NCI-H69 (cell line): ENCODE results near the gene PLAAT3.
"Not testable (repeated sequence)": the region's sequence is repeated elsewhere in the genome, so short reads cannot be mapped to it uniquely, and the experiment has no call there.

Experiments used
- DNase-seq: peaks from one replicate; lab custom pipeline; 2025; lab: John Stamatoyannopoulos, UW

The PLAAT3 gene

DNA sequence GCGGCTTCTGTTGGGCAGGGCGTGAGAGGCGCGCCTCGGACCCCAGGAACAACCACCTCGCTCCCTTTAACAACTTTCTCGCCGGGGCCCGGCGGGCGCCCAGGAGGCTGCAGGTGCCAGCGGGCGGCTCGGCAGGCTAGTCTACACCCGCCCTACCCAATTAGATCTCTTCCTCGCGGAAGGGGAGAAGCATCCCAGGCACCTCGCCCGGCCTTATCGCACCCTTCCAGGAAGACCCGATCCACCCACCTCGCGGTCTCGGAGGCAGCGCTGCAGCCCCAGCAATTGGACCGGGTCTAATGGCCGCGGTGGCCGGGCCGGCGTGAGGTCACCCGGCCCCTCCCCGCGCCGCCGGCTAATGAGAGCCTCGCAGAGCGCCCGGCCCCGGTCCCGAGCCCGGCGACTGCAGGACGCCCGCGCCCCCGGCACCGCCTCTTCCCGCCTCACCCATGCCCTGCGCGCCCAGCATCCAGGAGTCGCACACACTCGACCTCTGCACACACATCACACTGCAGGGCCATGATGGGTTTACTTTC is at the start of gene PLAAT3:
PLAAT3 (minus strand) TSS at position 298 of the 536 bp plus-strand sequence. CDS start 419 bp downstream, outside the sequence.
- DNase-seq = peak; percentile 60

DNA sequence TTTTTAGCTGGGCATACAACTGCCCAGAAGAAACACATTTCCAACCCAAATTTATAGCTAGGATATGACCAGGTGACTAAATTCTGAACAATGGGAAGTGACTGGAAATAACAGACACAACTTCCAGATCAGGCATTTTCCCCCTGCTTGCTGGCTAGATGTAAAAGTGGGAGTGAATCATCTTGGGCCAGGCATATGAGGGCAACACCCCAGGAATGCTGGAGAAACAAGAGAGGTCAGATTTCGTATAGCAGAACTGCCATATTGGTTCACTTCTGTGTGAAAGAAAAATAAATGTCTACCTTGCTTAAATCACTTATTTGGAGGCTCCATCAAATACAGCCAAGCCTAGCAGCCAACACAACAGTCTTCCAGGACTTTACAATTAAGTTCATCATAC is 49.6 kb upstream of the PLAAT3 start:
- no peak for DNase-seq

DNA sequence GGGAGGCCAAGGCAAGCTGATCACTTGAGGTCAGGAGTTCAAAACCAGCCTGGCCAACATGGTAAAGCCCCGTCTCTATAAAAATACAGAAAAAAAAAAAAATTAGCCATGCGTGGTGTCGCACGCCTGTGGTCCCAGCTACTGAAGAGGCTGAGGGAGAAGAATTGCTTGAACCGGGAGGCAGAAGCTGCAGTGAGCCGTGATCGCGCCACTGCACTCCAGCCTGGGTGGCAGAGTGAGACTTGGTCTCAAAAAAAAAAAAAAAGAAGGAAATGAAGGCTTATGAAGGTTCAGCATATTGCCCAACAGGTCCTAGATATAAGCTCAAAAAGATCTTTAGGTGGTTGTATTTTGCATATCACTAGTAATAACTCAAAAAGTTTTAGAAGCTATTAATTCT is 46.7 kb upstream of the PLAAT3 start:
- no peak for DNase-seq

DNA sequence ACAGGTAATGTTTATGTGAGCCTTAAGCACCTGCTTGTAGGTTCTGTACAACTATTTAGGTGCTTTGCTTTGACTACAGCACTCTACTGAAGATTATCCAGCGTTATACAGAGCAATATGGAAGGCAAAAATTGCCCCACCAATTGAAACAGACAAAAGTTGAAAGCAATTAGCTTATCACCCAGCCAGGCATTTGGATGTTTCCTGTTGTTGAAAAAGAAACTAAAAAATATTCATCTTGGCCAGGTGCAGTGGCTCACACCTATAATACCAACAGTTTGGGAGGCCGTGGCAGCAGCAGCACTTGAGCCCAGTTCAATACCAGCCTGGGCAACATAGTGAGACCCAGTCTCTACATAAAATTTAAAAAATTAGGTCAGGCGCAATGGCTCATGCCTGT is 38.4 kb upstream of the PLAAT3 start:
- DNase-seq = no peak

DNA sequence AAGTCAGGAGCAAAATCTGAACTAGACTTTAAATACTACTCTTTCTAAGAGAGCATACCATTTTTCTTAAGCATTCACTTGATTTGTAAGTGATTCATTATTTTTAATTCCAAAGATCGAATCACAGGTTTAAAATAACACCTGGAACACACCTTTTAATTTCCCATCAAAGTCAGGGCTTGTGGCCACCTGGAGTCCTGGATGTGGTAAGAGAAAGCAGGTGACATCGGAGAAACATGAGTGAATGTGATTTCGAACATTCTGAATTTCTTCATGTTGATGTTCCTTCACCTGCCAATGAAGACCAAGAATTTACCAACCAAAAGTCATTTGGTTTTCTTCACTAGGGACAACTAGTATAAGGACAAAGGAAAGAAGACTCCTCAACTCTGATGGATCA is 29.0 kb upstream of the PLAAT3 start:
- DNase-seq = no peak

DNA sequence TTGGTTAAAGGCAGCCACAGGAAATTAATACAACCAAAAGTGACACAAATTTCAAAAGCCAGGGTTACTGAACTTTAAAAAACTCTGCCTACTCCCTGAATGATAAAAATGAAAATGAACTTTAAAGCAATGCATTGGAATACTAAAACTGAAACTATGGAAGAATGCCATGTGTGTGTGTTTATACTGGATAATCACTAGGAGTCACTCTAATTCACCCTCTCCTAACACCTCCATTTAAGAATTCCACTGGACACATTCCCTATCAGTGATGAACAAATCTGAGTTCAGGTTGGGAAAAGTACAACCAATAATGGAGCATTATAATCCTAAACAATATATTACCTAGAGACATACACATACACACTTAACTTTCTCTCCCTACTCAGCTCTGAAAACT is 27.5 kb upstream of the PLAAT3 start:
- no peak for DNase-seq

DNA sequence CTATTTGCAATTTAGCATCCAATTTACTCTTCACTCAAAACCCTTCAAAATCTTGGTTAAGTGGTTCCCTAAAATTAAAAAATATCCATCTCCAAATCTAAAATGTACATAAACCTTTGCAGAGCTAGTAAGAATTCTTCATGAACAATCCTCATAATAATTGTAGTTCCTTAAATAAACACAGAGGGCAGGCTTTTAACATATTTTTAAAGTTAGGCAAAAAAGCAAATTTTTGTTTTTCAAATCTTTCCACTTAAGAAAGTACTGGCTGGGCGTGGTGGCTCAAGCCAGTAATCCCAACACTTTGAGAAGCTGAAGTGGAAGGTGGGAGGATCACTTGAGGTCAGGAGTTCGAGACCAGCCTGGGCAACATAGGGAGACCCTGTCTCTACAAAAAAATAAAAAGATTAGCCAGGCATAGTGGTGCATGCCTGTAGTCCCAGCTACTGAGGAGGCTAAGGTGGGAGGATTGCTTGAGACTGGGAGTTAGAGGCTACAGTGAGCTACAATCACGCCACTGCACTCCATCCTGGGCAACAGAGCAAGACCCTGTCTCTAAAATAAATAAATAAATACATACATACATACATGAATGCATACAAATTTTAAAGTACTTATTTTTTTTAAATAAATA is 25.1 kb upstream of the PLAAT3 start:
- peak; percentile 28 for DNase-seq

DNA sequence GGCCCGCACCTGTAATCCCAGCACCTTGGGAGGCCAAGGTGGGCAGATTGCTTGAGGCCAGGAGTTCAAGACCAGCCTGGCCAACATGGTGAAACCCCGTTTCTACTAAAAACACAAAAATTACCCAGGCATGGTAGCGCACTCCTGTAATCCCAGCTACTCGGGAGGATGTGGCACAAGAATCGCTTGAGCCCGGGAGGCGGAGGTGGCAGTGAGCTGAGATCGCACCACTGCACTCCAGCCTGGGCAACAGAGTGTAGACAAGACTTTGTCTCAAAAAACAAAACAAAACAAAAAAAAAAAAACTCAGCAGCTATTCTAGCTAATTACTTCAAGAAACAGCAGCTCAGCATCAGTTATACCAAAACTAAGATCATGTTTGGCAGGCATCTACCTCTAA is 24.2 kb upstream of the PLAAT3 start:
- not testable (repeated sequence) for DNase-seq

DNA sequence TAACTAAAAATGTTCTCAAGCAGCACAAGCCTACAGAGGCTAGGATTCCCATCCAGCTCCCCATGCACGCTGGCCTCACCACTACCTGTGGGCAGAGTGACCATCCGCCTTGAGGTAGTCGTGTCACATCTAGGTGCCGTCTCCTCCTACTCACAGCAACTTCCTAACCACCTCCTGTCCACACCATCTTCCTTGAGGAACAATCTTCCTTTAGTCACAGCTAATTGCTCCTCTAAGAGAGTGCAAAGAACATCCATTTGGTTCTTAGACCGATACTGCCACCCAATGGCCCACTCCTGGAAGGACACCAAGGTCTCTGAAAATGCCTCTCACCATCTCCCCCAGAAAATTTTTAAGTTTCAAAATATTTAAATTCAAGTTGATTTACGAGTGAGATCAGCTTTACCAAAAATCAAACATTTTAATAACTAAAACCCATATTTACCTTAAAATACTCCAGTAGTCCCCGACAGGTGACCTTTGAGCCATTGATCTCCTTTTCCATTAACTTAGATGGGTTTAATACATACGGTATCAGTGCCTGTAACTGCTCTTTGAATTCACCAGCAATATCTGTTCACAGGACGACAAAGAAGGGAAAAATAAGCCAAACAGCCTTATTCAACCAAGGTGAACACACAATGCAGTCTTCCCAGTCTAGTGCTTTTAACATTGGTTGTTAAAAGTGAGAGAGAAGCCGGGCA is 21.7 kb upstream of the PLAAT3 start:
- peak; percentile 72 for DNase-seq

DNA sequence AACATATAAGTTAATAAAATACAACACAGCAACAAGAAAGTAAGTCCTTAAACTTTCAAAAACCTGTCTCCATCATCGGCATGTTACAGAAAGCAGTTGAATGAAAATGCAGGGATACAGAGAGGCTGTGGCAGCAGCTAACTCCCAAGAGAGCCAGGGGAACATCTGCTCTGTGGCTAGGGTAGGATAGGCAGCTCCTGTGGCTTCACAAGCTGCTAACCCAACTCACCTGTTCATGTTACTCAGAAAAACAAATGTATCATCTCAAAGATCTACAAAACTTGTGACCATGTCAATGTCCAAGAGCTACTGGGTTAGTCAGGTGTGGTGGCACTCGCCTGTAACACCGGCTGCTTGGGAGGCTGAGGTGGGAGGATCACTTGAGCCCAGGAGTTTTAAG is 15.2 kb upstream of the PLAAT3 start:
- no peak for DNase-seq

DNA sequence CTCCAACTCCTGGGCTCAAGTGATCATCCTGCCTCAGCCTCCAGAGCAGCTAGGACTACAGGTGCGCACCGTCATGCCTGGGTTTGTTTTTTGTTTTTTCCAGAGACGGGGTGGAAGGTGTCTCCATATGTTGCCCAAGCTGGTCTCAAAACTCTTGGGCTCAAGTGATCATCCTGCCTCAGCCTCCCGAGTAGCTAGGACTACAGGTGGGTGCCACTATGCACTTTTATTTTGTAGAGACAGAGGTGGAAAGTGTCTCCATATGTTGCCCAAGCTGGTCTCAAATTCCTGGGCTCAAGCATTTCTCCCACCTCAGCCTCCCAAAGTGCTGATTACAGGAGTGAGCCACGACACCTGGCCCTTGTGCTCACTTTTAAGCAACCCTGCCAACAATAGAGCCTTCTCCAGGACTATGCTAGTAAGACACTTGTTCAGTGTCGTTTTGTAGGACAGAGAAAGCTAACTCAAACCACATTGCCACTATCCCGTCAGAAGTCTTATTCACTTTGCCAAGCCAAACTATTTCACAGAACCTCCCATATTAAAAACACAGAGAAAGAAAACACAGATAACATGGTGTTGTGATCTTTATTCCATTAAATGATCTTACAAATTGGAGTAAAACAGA is 9.4 kb upstream of the PLAAT3 start:
- DNase-seq = no peak

DNA sequence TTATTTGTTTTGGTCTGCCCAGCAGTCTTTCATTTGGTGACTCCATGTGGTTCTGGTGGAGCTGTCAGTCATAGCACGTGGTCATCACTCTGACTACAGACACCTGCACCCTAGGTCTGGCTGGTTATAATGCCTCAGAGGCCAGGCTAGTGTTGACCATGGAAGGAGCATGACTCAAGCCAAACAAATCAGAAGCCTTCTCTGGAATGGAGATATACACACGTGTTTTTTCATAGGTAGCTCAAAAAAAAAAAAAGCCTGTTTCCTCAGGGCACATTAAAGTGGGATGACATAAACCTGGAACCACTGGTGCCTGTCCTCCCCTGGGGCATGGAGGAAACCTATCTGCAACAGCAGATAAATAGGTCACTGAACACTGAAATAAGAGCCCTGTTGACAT is 8.1 kb upstream of the PLAAT3 start:
- peak; percentile 8 for DNase-seq

DNA sequence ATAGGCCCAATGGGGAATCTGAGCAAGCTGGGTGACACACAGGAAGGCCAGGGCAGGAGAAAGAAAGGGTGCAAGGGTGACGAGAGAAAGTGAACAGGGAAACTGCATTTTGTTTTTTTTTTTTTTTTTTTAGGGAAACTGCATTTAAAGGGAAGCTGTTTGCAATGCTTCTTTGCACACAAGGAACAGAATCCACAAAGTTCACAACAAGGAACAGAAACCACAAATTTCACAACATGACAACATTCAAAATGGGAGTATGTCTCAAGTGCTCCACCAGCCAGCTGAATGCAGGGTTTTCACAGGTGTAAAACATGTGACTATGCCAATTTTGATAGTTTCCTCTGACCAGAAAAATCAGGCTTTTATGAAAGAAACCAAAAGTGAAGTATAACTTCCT is 6.8 kb upstream of the PLAAT3 start:
- DNase-seq = no peak

DNA sequence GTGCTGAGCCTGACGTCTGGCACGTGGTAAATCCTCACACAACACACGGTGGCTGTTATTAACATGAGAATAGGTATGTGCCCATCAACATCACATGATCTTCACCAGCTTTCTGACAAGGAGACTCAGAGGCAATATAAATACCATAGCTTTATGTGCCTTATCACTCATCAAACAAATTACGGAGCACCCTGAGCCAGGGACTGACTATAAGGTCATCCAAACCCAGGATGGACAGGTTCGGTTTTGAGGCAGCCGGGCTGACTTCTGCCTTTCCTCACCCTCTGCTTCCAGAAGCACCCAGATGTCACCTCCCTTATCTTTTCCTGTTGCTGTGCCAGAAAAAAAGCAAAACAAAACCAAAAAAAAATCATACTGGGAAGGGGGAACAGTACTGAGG is 5.7 kb upstream of the PLAAT3 start:
- no peak for DNase-seq

DNA sequence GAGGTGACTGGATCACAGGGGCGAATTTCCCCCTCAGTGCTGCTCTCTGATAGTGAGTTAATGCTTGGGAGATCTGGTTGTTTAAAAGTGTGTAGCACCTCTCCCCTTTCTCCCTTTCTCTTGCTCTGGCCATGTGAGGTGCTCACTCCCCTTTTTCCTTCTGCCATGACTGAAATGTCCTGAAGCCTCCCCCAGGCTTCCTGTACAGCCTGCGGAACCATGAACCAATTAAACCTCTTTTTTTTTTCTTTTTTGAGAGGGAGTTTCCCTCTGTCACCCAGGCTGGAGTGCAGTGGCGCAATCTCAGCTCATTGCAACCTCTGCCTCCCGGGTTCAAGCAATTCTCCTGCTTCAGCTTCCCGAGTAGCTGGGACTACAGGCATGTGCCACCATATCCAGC is 3.5 kb upstream of the PLAAT3 start:
- not testable (repeated sequence) for DNase-seq

DNA sequence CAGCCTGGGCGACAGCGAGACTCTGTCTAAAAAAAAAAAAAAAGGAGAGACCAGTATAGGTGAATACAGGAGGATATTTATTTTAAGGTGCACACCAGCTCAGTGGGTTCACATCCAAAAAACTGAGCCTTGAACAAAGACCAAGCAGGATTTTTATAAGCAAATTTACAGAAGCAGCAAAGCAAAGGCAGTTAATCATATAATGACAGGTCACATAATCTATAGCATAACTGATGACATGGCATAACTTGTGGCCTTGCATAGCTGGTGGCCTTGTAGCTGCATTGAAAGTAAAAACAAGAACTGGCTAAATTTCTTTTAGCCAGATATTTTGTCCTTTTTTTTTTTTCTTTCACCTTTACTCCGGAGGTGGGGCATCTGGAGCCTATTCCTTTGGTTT is 2.7 kb upstream of the PLAAT3 start:
- no peak for DNase-seq

DNA sequence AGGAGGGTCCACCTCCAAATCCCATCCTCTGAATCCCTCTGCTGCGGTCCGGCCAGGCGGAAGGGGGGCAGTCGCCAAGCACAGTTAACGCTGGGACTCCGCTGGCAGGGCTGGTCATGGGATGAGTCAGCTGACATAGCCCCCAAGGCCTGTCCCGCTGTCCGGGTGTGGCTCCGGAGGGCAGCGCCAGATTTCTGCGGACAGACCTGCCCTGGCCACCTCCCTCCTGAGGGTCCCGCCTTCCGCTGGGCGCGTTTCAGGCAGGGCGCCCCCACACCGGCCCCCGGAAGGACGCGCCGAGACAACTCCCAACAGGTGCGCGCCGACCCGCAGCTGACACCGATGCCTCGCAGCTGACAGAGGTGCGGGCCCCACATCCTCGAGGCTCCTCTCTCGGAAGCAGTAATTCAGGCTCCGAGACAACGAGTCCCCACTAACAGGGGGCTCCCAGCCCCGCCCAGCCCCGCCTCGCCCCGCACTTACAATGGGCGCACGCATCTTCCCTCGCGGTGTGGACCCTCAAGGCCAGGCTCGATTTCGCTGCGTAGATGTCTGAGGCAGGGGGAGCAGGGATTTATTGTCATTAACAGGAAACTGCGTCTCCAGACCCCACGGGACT is 607 bp downstream of the PLAAT3 start:
- no peak for DNase-seq

DNA sequence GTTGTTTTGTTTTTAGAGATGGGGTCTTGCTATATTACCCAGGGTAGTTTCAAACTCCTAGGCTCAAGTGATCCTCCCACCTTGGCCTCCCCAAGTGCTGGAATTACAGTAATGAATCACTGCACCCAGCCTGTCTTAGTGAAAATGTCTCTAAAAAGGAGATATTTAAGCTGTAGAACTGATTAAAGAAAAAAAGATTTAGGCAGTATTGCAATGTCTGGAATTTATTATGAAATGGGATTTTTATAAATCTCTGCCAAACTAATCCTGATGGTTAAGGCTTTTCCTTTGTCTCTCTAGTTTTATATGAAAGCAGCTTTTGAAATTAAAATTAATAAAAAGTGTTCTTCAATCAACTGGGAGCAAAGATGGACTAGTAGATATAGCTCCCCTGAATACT is 2.1 kb downstream of the PLAAT3 start:
- no peak for DNase-seq

DNA sequence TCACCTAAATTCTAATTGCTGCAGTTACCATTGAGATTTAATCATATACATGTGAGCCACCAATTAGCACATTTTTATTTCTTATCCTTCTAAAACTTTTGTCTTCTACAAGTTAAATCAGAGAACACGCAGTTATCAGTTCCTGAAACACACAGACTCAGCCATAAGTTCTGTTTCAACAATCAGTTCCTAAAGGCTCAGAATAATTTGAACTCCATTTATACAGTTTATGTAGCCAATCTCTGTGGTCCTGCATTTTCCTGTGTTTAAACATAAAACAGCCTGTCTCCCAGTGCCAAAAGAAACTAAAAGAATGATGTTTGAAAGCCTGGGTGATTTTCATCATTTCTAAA is 2.9 kb downstream of the PLAAT3 start:
- no peak for DNase-seq

DNA sequence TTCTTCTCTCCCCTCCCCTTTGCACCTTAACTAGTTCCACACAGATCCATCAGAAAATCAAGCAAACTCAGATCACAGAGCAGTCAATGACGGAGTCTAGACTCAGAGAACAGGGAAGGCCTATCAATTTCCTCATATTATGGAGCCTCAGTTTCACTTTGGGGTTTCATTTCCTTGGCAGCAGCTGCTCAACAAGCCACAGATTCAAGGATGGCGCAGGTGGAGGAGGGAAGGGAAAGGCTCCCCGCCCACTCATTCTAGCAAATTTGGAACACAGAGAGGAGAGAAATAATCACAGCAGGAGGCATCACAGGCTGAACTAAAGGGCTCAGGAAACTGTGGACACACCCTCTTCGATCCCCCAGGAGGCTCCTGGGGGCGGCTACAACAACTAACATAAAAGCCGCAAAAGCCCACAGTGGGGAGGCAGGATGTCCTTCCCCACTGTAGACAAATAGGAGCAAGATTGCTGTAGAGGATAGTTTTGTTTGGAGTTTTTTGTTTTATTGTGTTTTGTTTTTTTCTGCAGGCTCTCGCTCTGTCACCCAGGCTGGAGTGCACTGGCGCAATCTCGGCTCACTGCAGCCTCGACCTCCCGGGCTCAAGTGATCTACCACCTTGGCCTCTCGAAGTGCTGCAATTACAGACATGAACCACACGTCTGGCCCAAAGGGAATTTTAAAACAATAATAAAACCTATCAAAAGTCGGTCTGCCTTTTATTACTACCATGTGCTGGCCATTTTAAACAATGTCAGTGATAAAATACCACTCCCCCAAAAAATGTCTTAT is 3.4 kb downstream of the PLAAT3 start:
- DNase-seq = peak; percentile 86

DNA sequence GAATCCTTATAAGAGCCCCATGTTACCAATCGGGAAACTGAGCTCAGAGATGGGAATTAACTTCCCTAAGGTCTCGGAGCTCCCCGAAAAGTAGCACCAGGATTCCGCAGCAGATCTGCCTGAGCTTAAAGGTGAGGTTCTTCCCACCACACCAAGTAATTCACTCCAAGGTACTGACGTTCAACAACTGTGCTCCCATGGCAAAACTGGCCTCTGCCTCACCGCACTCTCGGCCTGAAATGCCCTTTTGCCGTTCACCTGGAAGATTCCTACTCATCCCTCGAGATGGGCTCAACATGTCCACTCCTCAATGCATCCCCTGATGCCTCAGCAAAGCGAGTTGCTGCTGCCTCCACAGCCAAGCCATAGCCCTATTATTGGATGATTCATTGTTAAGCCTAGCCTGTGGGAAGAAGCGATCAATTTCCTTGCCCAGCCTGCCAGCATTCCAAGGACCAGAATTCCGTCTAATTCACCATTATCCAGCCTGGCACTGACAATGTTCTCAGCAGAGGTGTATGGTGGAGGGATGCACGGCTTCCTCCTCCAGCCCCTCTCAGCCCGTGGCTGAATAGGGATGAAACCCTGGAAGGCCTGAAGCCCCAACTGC is 4.2 kb downstream of the PLAAT3 start:
- no peak for DNase-seq

DNA sequence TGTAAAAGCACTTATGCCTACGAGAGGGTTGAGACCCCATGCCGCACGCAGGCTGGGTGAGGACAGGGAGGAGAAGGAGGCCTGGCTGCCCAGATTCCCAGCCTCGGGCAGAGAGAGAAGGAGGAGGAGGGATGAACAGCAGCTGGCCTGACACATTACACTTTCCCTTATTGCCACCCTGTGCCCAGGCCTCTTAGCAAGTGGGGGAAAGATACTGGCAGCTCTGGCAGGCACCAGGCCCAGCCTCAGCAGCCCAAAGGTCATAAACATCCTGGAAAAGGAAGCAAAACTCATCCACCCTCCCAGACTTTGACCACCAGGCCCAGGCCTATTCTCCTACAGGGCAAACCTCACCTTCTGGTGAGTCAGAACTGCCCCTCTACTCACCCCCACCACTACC is 4.7 kb downstream of the PLAAT3 start:
- DNase-seq = no peak
